ENCODE results near the gene DGUOK. TPM values are rescaled to one million over a fixed set of nuclear protein-coding genes. Genes with fewer than 3 reads are reported as not detected.
A peak's percentile ranks its signal among the peaks of the same experiment; 100 is the strongest.

DGUOK gene
- total RNA-seq, 1 donor from 2014 or later, result 52.3 TPM

GRCh38 chr2:73981081-73982001 is 54.7 kb downstream of the DGUOK start:
- Histone ChIP-seq H3K4me1 (peaks cover 51% of the 10 kb centered on the region), H3K27me3 (no peaks in the 10 kb centered on the region), H3K27ac (peak overlapping the region; percentile 35), H3K36me3 (no peaks in the 10 kb centered on the region), H3K4me3 (peak overlapping the region; percentile 9 to 33), H3K9me3 (no peaks in the 10 kb centered on the region)
- no peak for DNase-seq (ENCODE audit: extremely low spot score in 2 of 2)
- TF ChIP-seq CTCF (IDR thresholded peaks at IDR 0.05), result no peak
- TF ChIP-seq POLR2AphosphoS5 (IDR thresholded peaks at IDR 0.05; ENCODE audit: insufficient read depth in 1 of 2, low read depth in 1 of 2), result peak in 1 of 2 donors; percentile 48
- intact Hi-C loops (cut with DNase I), result no loop called here

- H3K4me1 ChIP-seq, result peaks cover 60% of the 10 kb centered on the region
- TF ChIP-seq POLR2AphosphoS5 (IDR thresholded peaks at IDR 0.05; ENCODE audit: insufficient read depth in 1 of 2, low read depth in 1 of 2), result no peak
- no peak for TF ChIP-seq POLR2A (IDR thresholded peaks at IDR 0.05)
- no peak for TF ChIP-seq CTCF (IDR thresholded peaks at IDR 0.05)
- H3K4me3 ChIP-seq, result no peak overlapping the region
- no peaks in the 10 kb centered on the region for H3K9me3 ChIP-seq
- H3K36me3 ChIP-seq, result no peaks in the 10 kb centered on the region
- DNase-seq (ENCODE audit: extremely low spot score in 2 of 2), result no peak
- peak overlapping the region; percentile 35 for H3K27ac ChIP-seq
- H3K27me3 ChIP-seq, result no peaks in the 10 kb centered on the region
- intact Hi-C loops (cut with DNase I), result no loop called here
These were observed 55.5 kb downstream of the DGUOK start for GRCh38 chr2:73982140-73982617.

- Histone ChIP-seq H3K4me3 (peak overlapping the region; percentile 62 to 76), H3K27ac (peak overlapping the region; percentile 83), H3K4me1 (peaks cover 73% of the 10 kb centered on the region), H3K27me3 (no peaks in the 10 kb centered on the region), H3K36me3 (no peaks in the 10 kb centered on the region), H3K9me3 (no peaks in the 10 kb centered on the region)
- no peak for DNase-seq (ENCODE audit: extremely low spot score in 2 of 2)
- peak; percentile 70 to 74 for TF ChIP-seq POLR2AphosphoS5 (IDR thresholded peaks at IDR 0.05; ENCODE audit: insufficient read depth in 1 of 2, low read depth in 1 of 2)
- no peak for TF ChIP-seq CTCF (IDR thresholded peaks at IDR 0.05)
- intact Hi-C loops (cut with DNase I), result no loop called here
These were observed 56.9 kb downstream of the DGUOK start for GRCh38 chr2:73983322-73984202.

- DNase-seq (ENCODE audit: extremely low spot score in 2 of 2), result no peak
- Histone ChIP-seq H3K36me3 (no peaks in the 10 kb centered on the region), H3K4me1 (peaks cover 81% of the 10 kb centered on the region), H3K4me3 (peak within 1 kb of the TSS; percentile 62 to 76), H3K27ac (peak within 1 kb of the TSS; percentile 83), H3K9me3 (no peaks in the 10 kb centered on the region), H3K27me3 (no peaks in the 10 kb centered on the region)
- intact Hi-C loops (cut with DNase I), result no loop called here
- TF ChIP-seq POLR2A (IDR thresholded peaks at IDR 0.05) (no peak), POLR2AphosphoS5 (IDR thresholded peaks at IDR 0.05; ENCODE audit: insufficient read depth in 1 of 2, low read depth in 1 of 2) (no peak)
These were observed 57.7 kb downstream of the DGUOK start, which contains the start of gene TET3 for GRCh38 chr2:73984203-73984921. TSS of gene TET3 (plus strand) at chr2:73984910. CDS start at chr2:73986404, 1,494 bp downstream.

GRCh38 chr2:73984922-73985307 is 58.2 kb downstream of the DGUOK start:
- H3K27me3 ChIP-seq, result no peaks in the 10 kb centered on the region
- intact Hi-C loops (cut with DNase I), result no loop called here
- peak overlapping the region; percentile 83 for H3K27ac ChIP-seq
- H3K4me3 ChIP-seq, result peak overlapping the region; percentile 62 to 76
- peak in 1 of 2 donors; percentile 7 for TF ChIP-seq POLR2A (IDR thresholded peaks at IDR 0.05)
- TF ChIP-seq CTCF (IDR thresholded peaks at IDR 0.05), result no peak
- no peak for TF ChIP-seq POLR2AphosphoS5 (IDR thresholded peaks at IDR 0.05; ENCODE audit: insufficient read depth in 1 of 2, low read depth in 1 of 2)
- peaks cover 83% of the 10 kb centered on the region for H3K4me1 ChIP-seq
- no peaks in the 10 kb centered on the region for H3K36me3 ChIP-seq
- DNase-seq (ENCODE audit: extremely low spot score in 2 of 2), result no peak
- H3K9me3 ChIP-seq, result no peaks in the 10 kb centered on the region
